ENCODE data around the gene C12orf57. TPM values are rescaled to one million over a fixed set of nuclear protein-coding genes. Genes with fewer than 3 reads are reported as not detected.

The C12orf57 gene
- total RNA-seq, 1 donor, result 336 TPM

GRCh38 chr12:6936636-6937480, 7.0 kb upstream of the C12orf57 start:
- DNase-seq (ENCODE audit: low read depth in 2 of 3, low spot score in 2 of 3), result peak in 1 of 3 donors; percentile 67

GRCh38 chr12:6937481-6938352, 6.1 kb upstream of the C12orf57 start:
- peak; percentile 93 to 97 (median 96) for DNase-seq (ENCODE audit: low read depth in 2 of 3, low spot score in 2 of 3)

DNA sequence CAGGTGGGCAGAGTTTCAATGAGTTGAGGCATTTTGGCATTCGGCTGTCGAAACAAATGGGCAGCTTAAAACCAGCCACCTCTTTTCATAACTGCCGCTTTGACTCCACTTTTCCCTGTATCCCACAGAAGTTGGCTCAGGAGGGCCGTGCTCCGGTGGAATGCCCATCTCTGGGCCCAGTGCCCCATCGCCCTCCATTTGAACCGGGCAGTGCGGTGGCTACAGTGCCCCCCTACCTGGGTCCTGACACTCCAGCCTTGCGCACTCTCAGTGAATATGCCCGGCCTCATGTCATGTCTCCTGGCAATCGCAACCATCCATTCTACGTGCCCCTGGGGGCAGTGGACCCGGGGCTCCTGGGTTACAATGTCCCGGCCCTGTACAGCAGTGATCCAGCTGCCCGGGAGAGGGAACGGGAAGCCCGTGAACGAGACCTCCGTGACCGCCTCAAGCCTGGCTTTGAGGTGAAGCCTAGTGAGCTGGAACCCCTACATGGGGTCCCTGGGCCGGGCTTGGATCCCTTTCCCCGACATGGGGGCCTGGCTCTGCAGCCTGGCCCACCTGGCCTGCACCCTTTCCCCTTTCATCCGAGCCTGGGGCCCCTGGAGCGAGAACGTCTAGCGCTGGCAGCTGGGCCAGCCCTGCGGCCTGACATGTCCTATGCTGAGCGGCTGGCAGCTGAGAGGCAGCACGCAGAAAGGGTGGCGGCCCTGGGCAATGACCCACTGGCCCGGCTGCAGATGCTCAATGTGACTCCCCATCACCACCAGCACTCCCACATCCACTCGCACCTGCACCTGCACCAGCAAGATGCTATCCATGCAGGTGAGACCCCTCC, 5.2 kb upstream of the C12orf57 start:
- no peak for DNase-seq (ENCODE audit: low read depth in 2 of 3, low spot score in 2 of 3)

- DNase-seq (ENCODE audit: low read depth in 2 of 3, low spot score in 2 of 3), result no peak
Observed at GRCh38 chr12:6939191-6939540, 4.7 kb upstream of the C12orf57 start.

DNA sequence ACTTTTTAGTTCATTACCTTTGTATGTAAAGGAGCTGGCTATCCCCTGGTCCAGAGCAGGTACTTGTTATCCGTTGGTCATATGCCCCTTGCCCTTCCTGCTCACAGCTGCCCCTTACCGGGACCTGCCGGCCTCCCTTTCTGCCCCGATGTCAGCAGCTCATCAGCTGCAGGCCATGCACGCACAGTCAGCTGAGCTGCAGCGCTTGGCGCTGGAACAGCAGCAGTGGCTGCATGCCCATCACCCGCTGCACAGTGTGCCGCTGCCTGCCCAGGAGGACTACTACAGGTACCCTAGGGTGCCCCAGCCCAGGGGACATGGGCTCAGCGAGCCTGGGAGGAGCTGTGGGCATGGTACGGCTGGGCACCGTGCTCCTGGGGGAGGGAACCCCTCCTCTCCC, 2.6 kb upstream of the C12orf57 start:
- no peak for DNase-seq (ENCODE audit: low read depth in 2 of 3, low spot score in 2 of 3)

GRCh38 chr12:6941782-6942181, 2.0 kb upstream of the C12orf57 start:
- DNase-seq (ENCODE audit: low read depth in 2 of 3, low spot score in 2 of 3), result no peak

DNA sequence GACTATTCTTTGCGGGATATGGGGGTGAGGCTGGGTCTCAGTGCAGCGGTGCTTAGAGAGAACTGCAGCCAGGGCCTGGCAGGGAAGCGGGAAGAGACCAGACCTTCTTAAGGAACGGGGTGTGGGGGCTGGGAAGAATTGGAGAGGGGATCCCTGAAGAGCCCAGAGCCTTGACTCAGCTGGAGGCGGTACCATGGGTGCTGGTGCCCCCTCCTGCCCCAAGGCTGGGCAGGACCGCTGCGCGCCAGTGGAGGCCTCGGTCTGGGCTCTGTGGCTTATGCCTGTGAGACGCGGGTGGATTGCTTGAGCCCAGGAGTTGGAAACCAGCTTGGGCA, 1.5 kb upstream of the C12orf57 start:
- DNase-seq (ENCODE audit: low read depth in 2 of 3, low spot score in 2 of 3), result no peak

DNA sequence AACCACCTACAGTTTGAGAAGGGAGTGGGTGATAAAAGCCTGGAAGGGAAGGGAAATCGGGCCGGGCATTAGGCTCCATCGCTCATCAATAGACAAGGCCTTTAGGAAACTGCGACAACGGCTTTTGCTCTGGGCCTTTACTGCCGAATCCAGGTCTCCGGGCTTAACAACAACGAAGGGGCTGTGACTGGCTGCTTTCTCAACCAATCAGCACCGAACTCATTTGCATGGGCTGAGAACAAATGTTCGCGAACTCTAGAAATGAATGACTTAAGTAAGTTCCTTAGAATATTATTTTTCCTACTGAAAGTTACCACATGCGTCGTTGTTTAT, 467 bp upstream of the C12orf57 start:
- peak; percentile 77 to 96 (median 90) for DNase-seq (ENCODE audit: low read depth in 2 of 3, low spot score in 2 of 3)

- DNase-seq (ENCODE audit: low read depth in 2 of 3, low spot score in 2 of 3), result peak; percentile 68 to 92 (median 88)
Observed at GRCh38 chr12:6944381-6945186, 762 bp downstream of the C12orf57 start.

DNA sequence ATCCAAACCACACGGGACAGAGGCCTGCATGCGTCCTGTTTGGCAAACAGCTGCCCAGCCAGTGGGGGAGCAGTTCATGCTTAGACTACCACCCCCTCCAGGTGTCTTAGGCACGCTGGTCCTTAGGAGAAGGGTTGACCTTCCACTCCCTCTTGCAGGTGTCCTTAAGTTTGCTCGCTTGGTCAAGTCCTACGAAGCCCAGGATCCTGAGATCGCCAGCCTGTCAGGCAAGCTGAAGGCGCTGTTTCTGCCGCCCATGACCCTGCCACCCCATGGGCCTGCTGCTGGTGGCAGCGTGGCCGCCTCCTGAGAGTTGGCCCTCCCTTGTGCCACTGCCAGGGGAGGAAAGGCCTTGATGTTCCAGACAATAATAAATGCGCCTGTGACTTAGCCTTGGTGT, 1.8 kb downstream of the C12orf57 start:
- DNase-seq (ENCODE audit: low read depth in 2 of 3, low spot score in 2 of 3), result no peak

GRCh38 chr12:6946033-6946919, 2.5 kb downstream of the C12orf57 start:
- DNase-seq (ENCODE audit: low read depth in 2 of 3, low spot score in 2 of 3), result peak in 1 of 3 donors; percentile 46

DNA sequence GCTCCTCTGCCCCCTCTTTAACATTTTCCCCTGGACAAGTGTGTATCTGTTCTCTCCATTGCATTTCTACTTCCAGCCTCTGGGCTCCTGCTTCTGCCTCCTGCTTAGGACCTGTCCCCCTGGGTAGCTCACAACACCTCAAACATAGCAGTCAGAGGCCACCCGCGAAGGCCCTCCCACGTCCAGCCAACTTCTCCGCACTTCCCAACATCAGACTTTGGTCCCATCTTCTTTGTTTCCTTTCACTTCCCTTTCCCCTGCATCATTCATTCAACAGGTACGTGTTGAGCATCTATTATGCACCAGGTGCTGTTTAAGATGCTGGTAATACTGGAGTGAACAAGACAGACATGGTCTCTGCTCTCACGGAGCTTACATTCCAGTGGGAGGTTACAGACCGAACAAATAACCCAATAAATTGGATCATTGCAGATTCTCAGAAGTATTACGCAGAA, 3.1 kb downstream of the C12orf57 start:
- DNase-seq (ENCODE audit: low read depth in 2 of 3, low spot score in 2 of 3), result no peak

GRCh38 chr12:6947615-6948014, 3.8 kb downstream of the C12orf57 start:
- no peak for DNase-seq (ENCODE audit: low read depth in 2 of 3, low spot score in 2 of 3)

DNA sequence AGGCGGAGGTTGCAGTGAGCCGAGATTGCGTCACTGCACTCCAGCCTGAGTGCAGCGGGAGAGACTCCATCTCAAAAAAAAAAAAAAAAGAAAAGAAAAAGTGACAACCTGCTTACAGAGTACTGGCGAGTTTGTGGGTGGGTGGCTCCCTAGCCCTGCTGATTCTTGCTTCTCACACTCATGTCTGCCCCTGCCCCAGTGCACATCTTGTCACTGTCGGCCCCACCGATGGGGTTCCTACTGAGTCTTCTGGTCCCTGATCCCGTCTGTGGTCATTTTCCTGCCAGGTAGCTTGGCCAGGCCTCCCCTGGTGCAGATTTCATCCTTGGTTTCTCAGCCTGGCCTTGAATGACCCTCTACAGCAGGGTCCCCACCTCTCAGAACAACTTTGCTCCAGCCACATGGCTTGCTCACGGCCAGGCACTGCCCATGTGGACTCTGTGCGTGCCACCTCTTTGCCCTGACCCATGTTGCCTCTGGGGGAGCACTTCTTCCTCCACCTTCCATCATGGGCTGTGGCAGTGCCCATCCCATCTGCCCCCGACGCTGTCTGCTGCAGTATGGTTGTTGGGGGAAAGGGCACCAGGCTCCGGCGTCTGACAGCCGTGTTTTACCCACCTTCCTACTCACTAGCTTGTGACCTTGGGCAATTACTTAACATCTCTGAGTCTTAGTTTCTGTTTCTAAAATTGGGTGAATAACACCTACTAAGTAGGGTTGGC, 5.2 kb downstream of the C12orf57 start:
- peak in 1 of 3 donors; percentile 46 for DNase-seq (ENCODE audit: low read depth in 2 of 3, low spot score in 2 of 3)

GRCh38 chr12:6950401-6950801, 6.6 kb downstream of the C12orf57 start:
- DNase-seq (ENCODE audit: low read depth in 2 of 3, low spot score in 2 of 3), result peak in 1 of 3 donors; percentile 66

DNA sequence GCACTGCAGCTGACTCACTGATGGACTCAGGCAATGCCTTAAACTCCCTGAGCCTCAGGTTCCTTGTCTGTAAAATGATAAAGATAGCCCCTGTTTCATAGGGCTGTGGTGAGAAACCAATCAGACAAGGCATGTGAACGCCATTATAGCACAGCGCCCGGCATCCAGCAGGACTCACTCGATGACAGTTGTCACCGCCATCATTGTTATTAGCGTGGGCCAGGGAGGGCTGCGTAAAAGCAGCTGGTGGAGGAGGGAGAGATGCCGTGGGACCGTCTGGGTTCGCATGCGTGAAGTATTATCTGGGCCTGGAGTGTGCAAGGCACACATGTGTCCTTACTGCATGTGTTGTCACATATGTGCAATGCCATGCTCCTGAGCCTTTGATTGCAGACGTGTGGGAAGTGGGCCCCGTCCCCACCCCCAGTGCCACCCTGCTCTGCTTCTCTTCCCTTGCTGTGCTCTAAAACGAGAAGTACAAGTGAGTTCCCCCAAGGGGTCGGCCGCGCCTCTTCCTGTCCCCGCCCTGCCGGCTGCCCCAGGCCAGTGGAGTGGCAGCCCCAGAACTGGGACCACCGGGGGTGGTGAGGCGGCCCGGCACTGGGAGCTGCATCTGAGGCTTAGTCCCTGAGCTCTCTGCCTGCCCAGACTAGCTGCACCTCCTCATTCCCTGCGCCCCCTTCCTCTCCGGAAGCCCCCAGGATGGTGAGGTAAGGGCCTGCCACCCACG, 7.2 kb downstream of the C12orf57 start, which contains the start of gene PTPN6:
PTPN6 (plus strand) TSS at position 546 of the 730 bp plus-strand sequence; CDS start at position 703, 157 bp downstream.
- peak in 2 of 3 donors; percentile 71 to 85 for DNase-seq (ENCODE audit: low read depth in 2 of 3, low spot score in 2 of 3)

DNA sequence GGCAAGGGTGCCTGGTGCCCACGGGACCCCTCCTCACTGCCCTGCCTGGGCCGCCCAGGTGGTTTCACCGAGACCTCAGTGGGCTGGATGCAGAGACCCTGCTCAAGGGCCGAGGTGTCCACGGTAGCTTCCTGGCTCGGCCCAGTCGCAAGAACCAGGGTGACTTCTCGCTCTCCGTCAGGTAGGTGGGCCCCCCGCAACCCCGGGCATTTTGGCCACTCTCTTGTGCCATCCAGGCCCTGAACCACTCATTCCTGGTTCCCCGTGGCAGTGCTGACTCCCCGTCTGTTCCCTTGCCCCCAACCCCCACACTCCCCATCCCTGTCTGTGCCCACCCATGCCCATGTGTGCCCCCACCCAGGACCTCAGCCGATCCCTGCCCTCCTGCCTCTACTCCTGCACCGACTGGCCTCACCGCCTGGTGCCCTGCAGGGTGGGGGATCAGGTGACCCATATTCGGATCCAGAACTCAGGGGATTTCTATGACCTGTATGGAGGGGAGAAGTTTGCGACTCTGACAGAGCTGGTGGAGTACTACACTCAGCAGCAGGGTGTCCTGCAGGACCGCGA, 7.8 kb downstream of the C12orf57 start:
- DNase-seq (ENCODE audit: low read depth in 2 of 3, low spot score in 2 of 3), result no peak

Data from hematopoietic multipotent progenitor cell (in vitro differentiated cells).